ENCODE results near the gene FABP3. TPM values are rescaled to one million over a fixed set of nuclear protein-coding genes. Genes with fewer than 3 reads are reported as not detected.

Gene FABP3
- polyA plus RNA-seq, 3 donors = not detected

GRCh38 chr1:31390071-31390470 lies 17.2 kb upstream of the FABP3 start:
- intact Hi-C loops (cut with micrococcal nuclease) = no loop called here
- no peak for DNase-seq
- peaks cover 7 to 9% of the 10 kb centered on the region in 2 donors for H3K4me1 ChIP-seq (ENCODE audit: control insufficient read depth in 1 of 2, insufficient read depth in 2 of 2, low read length in 2 of 2)
- no peak overlapping the region for H3K27ac Mint-ChIP-seq
- H3K27me3 Mint-ChIP-seq (ENCODE audit: low read depth in 3 of 3) = peaks cover 2 to 8% (median 3%) of the 10 kb centered on the region in 3 donors
- no peaks in the 10 kb centered on the region for H3K79me2 ChIP-seq (ENCODE audit: insufficient read depth, low read length)
- no peak overlapping the region for H2AFZ ChIP-seq (ENCODE audit: insufficient read depth, low read depth, low read length, poor library complexity, severe bottlenecking)
- no peaks in the 10 kb centered on the region for H3K27me3 ChIP-seq (ENCODE audit: control insufficient read depth in 2 of 2, insufficient read depth in 2 of 2, low read length in 2 of 2)
- H3K36me3 Mint-ChIP-seq = no peaks in the 10 kb centered on the region
- H3K9ac ChIP-seq (ENCODE audit: insufficient read depth, low read length, poor library complexity, severe bottlenecking) = no peak overlapping the region
- TF ChIP-seq CTCF (IDR thresholded peaks at IDR 0.05) = no peak
- H4K20me1 ChIP-seq (ENCODE audit: insufficient read depth, low read length) = no peaks in the 10 kb centered on the region
- H3K4me1 Mint-ChIP-seq = peaks cover 9% of the 10 kb centered on the region
- H3K27ac ChIP-seq (ENCODE audit: low read depth in 1 of 2, low read length in 2 of 2) = no peak overlapping the region
- H3K9me3 Mint-ChIP-seq = peaks cover 0 to 2% (median 0%) of the 10 kb centered on the region in 7 donors
- no peak overlapping the region for H3K4me3 Mint-ChIP-seq
- no peak overlapping the region for H3K4me3 ChIP-seq (replicated peaks in 1 of 3; ENCODE audit: low read depth in 2 of 3, low read length in 3 of 3)
- H3K4me2 ChIP-seq (replicated peaks; ENCODE audit: extremely low read depth, low read length, poor library complexity, severe bottlenecking) = no peak overlapping the region
- H3K9me3 ChIP-seq (replicated peaks in 1 of 2; ENCODE audit: control insufficient read depth in 1 of 2, insufficient read depth in 1 of 2, low read length in 2 of 2) = no peaks in the 10 kb centered on the region
- no peaks in the 10 kb centered on the region for H3K36me3 ChIP-seq (replicated peaks in 1 of 2; ENCODE audit: control insufficient read depth in 1 of 2, insufficient read depth in 2 of 2, low read length in 2 of 2)
- 98% methylated on average over 7 of the region's 7 CpGs for WGBS (ENCODE audit: insufficient coverage)

- Histone ChIP-seq H4K20me1 (ENCODE audit: insufficient read depth, low read length) (no peaks in the 10 kb centered on the region), H3K79me2 (ENCODE audit: insufficient read depth, low read length) (no peaks in the 10 kb centered on the region), H2AFZ (ENCODE audit: insufficient read depth, low read depth, low read length, poor library complexity, severe bottlenecking) (no peak overlapping the region), H3K27me3 (ENCODE audit: control insufficient read depth in 2 of 2, insufficient read depth in 2 of 2, low read length in 2 of 2) (no peaks in the 10 kb centered on the region), H3K4me3 (replicated peaks in 1 of 3; ENCODE audit: low read depth in 2 of 3, low read length in 3 of 3) (no peak overlapping the region), H3K36me3 (replicated peaks in 1 of 2; ENCODE audit: control insufficient read depth in 1 of 2, insufficient read depth in 2 of 2, low read length in 2 of 2) (no peaks in the 10 kb centered on the region), H3K4me2 (replicated peaks; ENCODE audit: extremely low read depth, low read length, poor library complexity, severe bottlenecking) (no peak overlapping the region), H3K4me1 (ENCODE audit: control insufficient read depth in 1 of 2, insufficient read depth in 2 of 2, low read length in 2 of 2) (peaks cover 3 to 4% of the 10 kb centered on the region in 2 donors), H3K27ac (ENCODE audit: low read depth in 1 of 2, low read length in 2 of 2) (no peak overlapping the region), H3K9me3 (replicated peaks in 1 of 2; ENCODE audit: control insufficient read depth in 1 of 2, insufficient read depth in 1 of 2, low read length in 2 of 2) (no peaks in the 10 kb centered on the region), H3K9ac (ENCODE audit: insufficient read depth, low read length, poor library complexity, severe bottlenecking) (no peak overlapping the region)
- intact Hi-C loops (cut with micrococcal nuclease) = no loop called here
- 100% methylated on average over 1 of the region's 7 CpGs for WGBS (ENCODE audit: insufficient coverage)
- Mint-ChIP-seq H3K9me3 (peaks cover 0 to 2% (median 0%) of the 10 kb centered on the region in 7 donors), H3K27me3 (ENCODE audit: low read depth in 3 of 3) (peaks cover 2 to 8% (median 2%) of the 10 kb centered on the region in 3 donors), H3K36me3 (no peaks in the 10 kb centered on the region), H3K27ac (no peak overlapping the region), H3K4me3 (no peak overlapping the region), H3K4me1 (peaks cover 4% of the 10 kb centered on the region)
- no peak for DNase-seq
- no peak for TF ChIP-seq CTCF (IDR thresholded peaks at IDR 0.05)
Measured at GRCh38 chr1:31389616-31390015, 16.7 kb upstream of the FABP3 start.
